ENCODE data around the gene NANP. TPM values are rescaled to one million over a fixed set of nuclear protein-coding genes. Genes with fewer than 3 reads are reported as not detected.

Gene NANP
- polyA plus RNA-seq, 1 donor (not counting 4 experiments of a cell fraction or from before 2014, with no cell fraction given): 6.6 TPM

- dilution Hi-C loops (cut with MboI; ENCODE audit: extremely low pct_ligation_motif_present, low sequenced_read_pairs): no loop called here
- Histone ChIP-seq H3K4me2 (ENCODE audit: control insufficient read depth, extremely low read depth, insufficient read depth, low read depth, low read length) (no peak overlapping the region), H3K27ac (ENCODE audit: control insufficient read depth, insufficient read depth, low read length) (no peak overlapping the region), H3K4me3 (ENCODE audit: control insufficient read depth in 2 of 3, extremely low read depth in 1 of 3, insufficient read depth in 2 of 3, low read depth in 1 of 3, low read length in 3 of 3) (no peak overlapping the region), H2AFZ (ENCODE audit: control insufficient read depth, low read length) (no peak overlapping the region), H3K9me1 (ENCODE audit: control insufficient read depth, extremely low read depth, insufficient read depth, low read length) (no peaks in the 10 kb centered on the region), H3K9ac (ENCODE audit: control insufficient read depth, extremely low read depth, insufficient read depth, low read length) (no peak overlapping the region), H3K79me2 (ENCODE audit: control insufficient read depth, insufficient read depth, low read length) (no peaks in the 10 kb centered on the region), H3K4me1 (ENCODE audit: control insufficient read depth, extremely low read depth, insufficient read depth, low read length) (no peaks in the 10 kb centered on the region), H3K9me3 (ENCODE audit: control insufficient read depth, low read depth, low read length) (no peaks in the 10 kb centered on the region), H4K20me1 (ENCODE audit: control insufficient read depth, extremely low read depth, insufficient read depth, low read length) (no peaks in the 10 kb centered on the region), H3K36me3 (ENCODE audit: control insufficient read depth in 2 of 2, extremely low read depth in 1 of 2, insufficient read depth in 2 of 2, low read length in 2 of 2) (no peaks in the 10 kb centered on the region), H3K27me3 (ENCODE audit: control insufficient read depth, extremely low read depth, insufficient read depth, low read length) (no peaks in the 10 kb centered on the region)
- FAIRE-seq (no peak), DNase-seq (ENCODE audit: low read depth, low spot score) (no peak)
- TF ChIP-seq CTCF (optimal IDR thresholded peaks at IDR 0.05 in 1 of 3, IDR thresholded peaks at IDR 0.05 in 1 of 3, conservative IDR thresholded peaks at IDR 0.05 in 1 of 3; ENCODE audit: extremely low read depth in 1 of 3, insufficient read depth in 2 of 3, low read length in 3 of 3): no peak
- TF ChIP-seq EZH2 (IDR thresholded peaks at IDR 0.05; ENCODE audit: low read length): no peak
Measured at GRCh38 chr20:25576783-25577530, 46.9 kb downstream of the NANP start.

- TF ChIP-seq CTCF (optimal IDR thresholded peaks at IDR 0.05 in 1 of 3, IDR thresholded peaks at IDR 0.05 in 1 of 3, conservative IDR thresholded peaks at IDR 0.05 in 1 of 3; ENCODE audit: extremely low read depth in 1 of 3, insufficient read depth in 2 of 3, low read length in 3 of 3): peak in 2 of 3 experiments; percentile 6 to 25
- no peak for TF ChIP-seq EZH2 (IDR thresholded peaks at IDR 0.05; ENCODE audit: low read length)
- H3K9ac ChIP-seq (ENCODE audit: control insufficient read depth, extremely low read depth, insufficient read depth, low read length): no peak overlapping the region
- no peaks in the 10 kb centered on the region for H3K4me1 ChIP-seq (ENCODE audit: control insufficient read depth, extremely low read depth, insufficient read depth, low read length)
- no peak overlapping the region for H3K4me2 ChIP-seq (ENCODE audit: control insufficient read depth, extremely low read depth, insufficient read depth, low read depth, low read length)
- no peak overlapping the region for H3K4me3 ChIP-seq (ENCODE audit: control insufficient read depth in 2 of 3, extremely low read depth in 1 of 3, insufficient read depth in 2 of 3, low read depth in 1 of 3, low read length in 3 of 3)
- H3K27me3 ChIP-seq (ENCODE audit: control insufficient read depth, extremely low read depth, insufficient read depth, low read length): no peaks in the 10 kb centered on the region
- H3K9me1 ChIP-seq (ENCODE audit: control insufficient read depth, extremely low read depth, insufficient read depth, low read length): no peaks in the 10 kb centered on the region
- no peaks in the 10 kb centered on the region for H4K20me1 ChIP-seq (ENCODE audit: control insufficient read depth, extremely low read depth, insufficient read depth, low read length)
- FAIRE-seq: no peak
- H2AFZ ChIP-seq (ENCODE audit: control insufficient read depth, low read length): no peak overlapping the region
- DNase-seq (ENCODE audit: low read depth, low spot score): no peak
- H3K36me3 ChIP-seq (ENCODE audit: control insufficient read depth in 2 of 2, extremely low read depth in 1 of 2, insufficient read depth in 2 of 2, low read length in 2 of 2): no peaks in the 10 kb centered on the region
- H3K79me2 ChIP-seq (ENCODE audit: control insufficient read depth, insufficient read depth, low read length): no peaks in the 10 kb centered on the region
- dilution Hi-C loops (cut with MboI; ENCODE audit: extremely low pct_ligation_motif_present, low sequenced_read_pairs): no loop called here
- H3K27ac ChIP-seq (ENCODE audit: control insufficient read depth, insufficient read depth, low read length): no peak overlapping the region
- H3K9me3 ChIP-seq (ENCODE audit: control insufficient read depth, low read depth, low read length): no peaks in the 10 kb centered on the region
Measured at GRCh38 chr20:25574411-25574810, 49.4 kb downstream of the NANP start.
